Measurements from ENCODE around the gene MEP1A. TPM values are rescaled to one million over a fixed set of nuclear protein-coding genes. Genes with fewer than 3 reads are reported as not detected.

Gene MEP1A
- total and polyA plus RNA-seq, 2 donors (not counting 1 experiment from before 2014, with no cell fraction given) = not detected

DNA sequence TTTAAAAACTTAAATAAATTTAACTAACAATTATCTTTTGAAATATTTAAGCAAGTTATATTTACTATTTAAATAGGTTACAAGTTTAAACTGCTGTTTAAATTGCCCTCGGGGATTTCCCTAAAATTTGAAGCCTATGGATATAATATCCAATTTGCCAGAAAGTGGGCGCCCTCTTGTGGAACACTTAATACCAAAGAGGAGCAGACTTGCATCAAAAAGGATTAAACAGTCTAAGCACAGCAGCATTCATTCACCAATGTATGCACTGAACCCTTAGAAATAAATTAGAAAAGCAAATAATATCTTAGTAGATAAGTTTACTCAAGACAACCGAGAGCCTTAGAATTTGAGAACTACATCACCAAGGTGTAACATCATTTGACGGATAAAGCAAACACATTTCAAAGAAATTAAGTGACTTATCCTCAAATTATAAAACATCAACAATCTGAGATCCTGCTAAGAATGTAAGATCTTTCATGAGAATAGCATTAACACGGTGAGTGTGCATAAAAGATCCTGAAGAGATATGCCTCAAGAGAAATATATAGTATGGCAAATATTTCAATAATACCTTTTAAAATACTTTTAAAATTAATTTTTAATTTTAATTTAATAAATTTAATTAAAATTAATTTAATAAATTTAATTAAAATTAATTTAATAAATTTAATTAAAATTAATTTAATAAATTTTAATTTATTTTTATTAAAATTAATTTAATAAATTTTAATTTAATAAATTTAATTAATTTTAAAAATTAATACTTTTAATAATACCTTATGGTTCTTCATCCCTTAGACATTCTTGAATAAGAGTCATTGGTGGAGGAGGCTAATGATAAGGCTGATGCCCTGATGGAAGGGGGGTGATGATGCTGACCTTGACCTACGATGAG is 11.5 kb upstream of the MEP1A start:
- Histone ChIP-seq H2AFZ (ENCODE audit: insufficient read depth, low read depth, low read length, poor library complexity, severe bottlenecking) (no peak overlapping the region), H3K9ac (ENCODE audit: low read length) (no peak overlapping the region), H3K36me3 (replicated peaks in 1 of 2; ENCODE audit: control extremely low read depth in 1 of 2, control insufficient read depth in 1 of 2, extremely low read depth in 1 of 2, insufficient read depth in 2 of 2, low read length in 1 of 2) (no peaks in the 10 kb centered on the region), H3K4me3 (ENCODE audit: control extremely low read depth in 1 of 5, extremely low read depth in 1 of 5, insufficient read depth in 1 of 5, low read depth in 2 of 5, low read length in 4 of 5) (no peak overlapping the region), H4K20me1 (ENCODE audit: control insufficient read depth, insufficient read depth, low read length, poor library complexity, severe bottlenecking) (no peaks in the 10 kb centered on the region), H3K9me3 (ENCODE audit: control extremely low read depth in 1 of 3, control insufficient read depth in 2 of 3, insufficient read depth in 1 of 3, low read length in 2 of 3) (no peaks in the 10 kb centered on the region), H3K4me2 (replicated peaks; ENCODE audit: low read depth, low read length, poor library complexity, severe bottlenecking) (no peak overlapping the region), H3K27me3 (replicated peaks in 1 of 4; ENCODE audit: control extremely low read depth in 1 of 4, control insufficient read depth in 3 of 4, insufficient read depth in 4 of 4, low read length in 3 of 4) (no peaks in the 10 kb centered on the region), H3K79me2 (ENCODE audit: control insufficient read depth, insufficient read depth, low read length) (no peaks in the 10 kb centered on the region), H3K4me1 (ENCODE audit: control insufficient read depth in 2 of 2, insufficient read depth in 2 of 2, low read length in 2 of 2) (no peaks in the 10 kb centered on the region), H3K27ac (ENCODE audit: low read length in 2 of 2) (no peak overlapping the region)
- intact Hi-C loops (cut with micrococcal nuclease) = loop anchor here (2.0 kb wide), 1 partner anchor 561 kb away; no protein-coding TSS in a partner anchor
- DNase-seq = peak; percentile 14
- no peak for ATAC-seq (ENCODE audit: low read depth)
- 94% methylated on average over 1 of the region's 6 CpGs for whole genome bisulfite sequencing (ENCODE audit: insufficient coverage)
- ChIA-PET CTCF (no interaction called here), POLR2A (no interaction called here)
- no peaks in the 10 kb centered on the region for H3K4me1 Mint-ChIP-seq
- peaks cover 10% of the 10 kb centered on the region for H3K27me3 Mint-ChIP-seq
- no peak for TF ChIP-seq EZH2 (IDR thresholded peaks at IDR 0.05; ENCODE audit: borderline replicate concordance, insufficient read depth, low read depth, low read length, poor library complexity, severe bottlenecking)
- TF ChIP-seq, protein P1, sequence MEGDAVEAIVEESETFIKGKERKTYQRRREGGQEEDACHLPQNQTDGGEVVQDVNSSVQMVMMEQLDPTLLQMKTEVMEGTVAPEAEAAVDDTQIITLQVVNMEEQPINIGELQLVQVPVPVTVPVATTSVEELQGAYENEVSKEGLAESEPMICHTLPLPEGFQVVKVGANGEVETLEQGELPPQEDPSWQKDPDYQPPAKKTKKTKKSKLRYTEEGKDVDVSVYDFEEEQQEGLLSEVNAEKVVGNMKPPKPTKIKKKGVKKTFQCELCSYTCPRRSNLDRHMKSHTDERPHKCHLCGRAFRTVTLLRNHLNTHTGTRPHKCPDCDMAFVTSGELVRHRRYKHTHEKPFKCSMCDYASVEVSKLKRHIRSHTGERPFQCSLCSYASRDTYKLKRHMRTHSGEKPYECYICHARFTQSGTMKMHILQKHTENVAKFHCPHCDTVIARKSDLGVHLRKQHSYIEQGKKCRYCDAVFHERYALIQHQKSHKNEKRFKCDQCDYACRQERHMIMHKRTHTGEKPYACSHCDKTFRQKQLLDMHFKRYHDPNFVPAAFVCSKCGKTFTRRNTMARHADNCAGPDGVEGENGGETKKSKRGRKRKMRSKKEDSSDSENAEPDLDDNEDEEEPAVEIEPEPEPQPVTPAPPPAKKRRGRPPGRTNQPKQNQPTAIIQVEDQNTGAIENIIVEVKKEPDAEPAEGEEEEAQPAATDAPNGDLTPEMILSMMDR (IDR thresholded peaks at IDR 0.05) = peak; percentile 48
- H3K9me3 Mint-ChIP-seq (ENCODE audit: insufficient read depth) = no peaks in the 10 kb centered on the region
- no peak overlapping the region for H3K27ac Mint-ChIP-seq
- H3K4me3 Mint-ChIP-seq = no peak overlapping the region

DNA sequence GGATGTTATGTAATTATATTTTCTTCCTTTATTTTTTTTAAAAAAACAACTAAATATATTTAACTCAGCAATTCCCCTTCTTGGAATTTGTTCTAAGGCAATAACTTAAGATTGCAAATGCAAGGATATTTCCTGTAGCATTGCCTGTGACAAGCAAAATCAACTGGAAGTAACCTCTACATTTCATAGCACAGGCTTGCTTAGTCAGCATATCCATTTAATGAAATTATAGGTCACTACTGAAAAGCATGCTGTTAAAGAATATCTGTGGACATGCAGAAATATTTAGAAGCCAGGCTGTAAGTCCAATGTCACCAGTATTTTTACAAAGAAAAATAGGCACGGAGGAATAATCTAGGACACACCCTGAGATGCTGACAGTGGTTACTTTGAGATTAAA is 8.7 kb upstream of the MEP1A start:
- no peak overlapping the region for H2AFZ ChIP-seq (ENCODE audit: insufficient read depth, low read depth, low read length, poor library complexity, severe bottlenecking)
- H3K4me3 Mint-ChIP-seq = no peak overlapping the region
- ChIA-PET POLR2A (no interaction called here), CTCF (no interaction called here)
- H3K79me2 ChIP-seq (ENCODE audit: control insufficient read depth, insufficient read depth, low read length) = no peaks in the 10 kb centered on the region
- DNase-seq (no peak), ATAC-seq (ENCODE audit: low read depth) (no peak)
- peaks cover 10% of the 10 kb centered on the region for H3K27me3 Mint-ChIP-seq
- H3K9ac ChIP-seq (ENCODE audit: low read length) = no peak overlapping the region
- no peaks in the 10 kb centered on the region for H3K4me1 Mint-ChIP-seq
- WGBS (ENCODE audit: insufficient coverage) = no CpG with 5 or more reads among the region's 1 CpG
- no peak overlapping the region for H3K4me3 ChIP-seq (ENCODE audit: control extremely low read depth in 1 of 5, extremely low read depth in 1 of 5, insufficient read depth in 1 of 5, low read depth in 2 of 5, low read length in 4 of 5)
- no peaks in the 10 kb centered on the region for H3K27me3 ChIP-seq (replicated peaks in 1 of 4; ENCODE audit: control extremely low read depth in 1 of 4, control insufficient read depth in 3 of 4, insufficient read depth in 4 of 4, low read length in 3 of 4)
- no peak for TF ChIP-seq EZH2 (IDR thresholded peaks at IDR 0.05; ENCODE audit: borderline replicate concordance, insufficient read depth, low read depth, low read length, poor library complexity, severe bottlenecking)
- H3K4me2 ChIP-seq (replicated peaks; ENCODE audit: low read depth, low read length, poor library complexity, severe bottlenecking) = no peak overlapping the region
- intact Hi-C loops (cut with micrococcal nuclease) = no loop called here
- no peaks in the 10 kb centered on the region for H3K9me3 Mint-ChIP-seq (ENCODE audit: insufficient read depth)
- H4K20me1 ChIP-seq (ENCODE audit: control insufficient read depth, insufficient read depth, low read length, poor library complexity, severe bottlenecking) = no peaks in the 10 kb centered on the region
- H3K36me3 ChIP-seq (replicated peaks in 1 of 2; ENCODE audit: control extremely low read depth in 1 of 2, control insufficient read depth in 1 of 2, extremely low read depth in 1 of 2, insufficient read depth in 2 of 2, low read length in 1 of 2) = no peaks in the 10 kb centered on the region
- H3K4me1 ChIP-seq (ENCODE audit: control insufficient read depth in 2 of 2, insufficient read depth in 2 of 2, low read length in 2 of 2) = no peaks in the 10 kb centered on the region
- no peak overlapping the region for H3K27ac ChIP-seq (ENCODE audit: low read length in 2 of 2)
- H3K9me3 ChIP-seq (ENCODE audit: control extremely low read depth in 1 of 3, control insufficient read depth in 2 of 3, insufficient read depth in 1 of 3, low read length in 2 of 3) = no peaks in the 10 kb centered on the region
- no peak overlapping the region for H3K27ac Mint-ChIP-seq
